PC-3 (cell line): ENCODE measurements around the gene GPRC5D. TPM values are rescaled to one million over a fixed set of nuclear protein-coding genes. Genes with fewer than 3 reads are reported as not detected.

Experiments
- ATAC-seq: fragments of 200-7000 bp; cut with Tn5 transposase; 2 replicates; pipeline ENCODE4 v1.9.1; 2020; ENCODE audit warnings: mild to moderate bottlenecking, moderate library complexity
- BruUV-seq: library from RNA; stranded (reverse); fragments of 400-500 nt; replicated peaks from 2 replicates; lab custom pipeline; 2021; lab: Mats Ljungman, UMichigan
- CTCF ChIA-PET: fragments of 300-600 bp; sonication (Branson Sonifier 250); formaldehyde crosslinking; loops from one replicate; lab custom pipeline; 2022; ENCODE audit warnings: antibody characterized with exemption; lab: Charles Lee
- POLR2A ChIA-PET: fragments of 300-600 bp; sonication (Branson Sonifier 250); formaldehyde crosslinking; loops from one replicate; lab custom pipeline; 2022; ENCODE audit warnings: antibody characterized with exemption; ENCODE audit not compliant: unreplicated experiment; lab: Charles Lee
- DNase-seq: peaks from one replicate; pipeline ENCODE4 v3.0.0-alpha.2; 2015
- H2AFZ ChIP-seq: fragments of 300-600 bp; sonication (generic); 2 replicates; pipeline ENCODE4 v1.6.0; 2016; ENCODE audit warnings: antibody characterized with exemption, low read length
- H3F3A ChIP-seq: fragments of 300-600 bp; sonication (generic); one replicate; pipeline ENCODE4 v1.6.0; 2017; ENCODE audit warnings: antibody characterized with exemption, low read length, control low read depth, mild to moderate bottlenecking; ENCODE audit not compliant: unreplicated experiment
- H3K27ac ChIP-seq: fragments of 300-600 bp; sonication (generic); 2 replicates; pipeline ENCODE4 v1.5.1; 2016; ENCODE audit warnings: mild to moderate bottlenecking, low read length
- H3K27me3 ChIP-seq: fragments of 300-600 bp; sonication (generic); 2 replicates; pipeline ENCODE4 v1.6.1; 2016; ENCODE audit warnings: low read length, mixed read lengths
- H3K36me3 ChIP-seq: fragments of 300-600 bp; sonication (generic); 2 replicates; pipeline ENCODE4 v1.6.1; 2016; ENCODE audit warnings: low read depth, mixed run types, low read length, mixed read lengths
- H3K4me1 ChIP-seq: fragments of 300-600 bp; sonication (generic); 2 replicates; pipeline ENCODE4 v1.5.1; 2016; ENCODE audit warnings: low read length; ENCODE audit not compliant: insufficient read depth
- H3K4me2 ChIP-seq: fragments of 300-600 bp; sonication (generic); 2 replicates; pipeline ENCODE4 v1.6.0; 2016; ENCODE audit warnings: low read length
- H3K4me3 ChIP-seq: fragments of 300-600 bp; sonication (generic); 2 replicates; pipeline ENCODE4 v1.5.1; 2016; ENCODE audit warnings: mild to moderate bottlenecking, low read length, mixed read lengths
- H3K79me2 ChIP-seq: fragments of 300-600 bp; sonication (generic); 2 replicates; pipeline ENCODE4 v1.6.1; 2017; ENCODE audit warnings: low read length, mixed read lengths
- H3K9ac ChIP-seq: fragments of 300-600 bp; sonication (generic); 2 replicates; pipeline ENCODE4 v1.6.0; 2016; ENCODE audit warnings: mild to moderate bottlenecking, low read length
- H3K9me2 ChIP-seq: fragments of 300-600 bp; sonication (generic); replicated peaks from 2 replicates; pipeline ENCODE4 v1.6.1; 2016; ENCODE audit warnings: mixed run types, low read length, mixed read lengths
- H3K9me3 ChIP-seq: fragments of 300-600 bp; sonication (generic); 2 replicates; pipeline ENCODE4 v1.6.1; 2016; ENCODE audit warnings: low read length, mixed read lengths
- H4K20me1 ChIP-seq: fragments of 300-600 bp; sonication (generic); 2 replicates; pipeline ENCODE4 v1.6.1; 2016; ENCODE audit warnings: low read length, mixed read lengths
- EZH2 ChIP-seq: fragments of 300-600 bp; sonication (generic); IDR thresholded peaks from one replicate; pipeline ENCODE4 v1.6.1; 2017; ENCODE audit warnings: antibody characterized with exemption, mild to moderate bottlenecking, low read length; ENCODE audit not compliant: unreplicated experiment
- EZH2phosphoT487 ChIP-seq: fragments of 300-600 bp; sonication (generic); IDR thresholded peaks from 2 replicates; pipeline ENCODE4 v1.6.1; 2018; ENCODE audit warnings: mild to moderate bottlenecking, antibody characterized with exemption, low read length, borderline replicate concordance
- intact Hi-C: fragments of 100-400 bp; cut with micrococcal nuclease; formaldehyde crosslinking; loops from 2 replicates; pipeline ENCODE4 v1.9.0; 2023
- total RNA-seq: library from RNA; depleted of rRNA; stranded (reverse); fragments of >200 nt; gene quantifications from 2 replicates; pipeline ENCODE4 v1.2.3, GENCODE V29; 2014
- TF ChIP-seq, protein P1 (sequence below): fragments of 300-600 bp; sonication (generic); conservative IDR thresholded peaks from 2 replicates; pipeline ENCODE4 v1.5.1; 2017; ENCODE audit warnings: antibody characterized with exemption, low read depth, mild to moderate bottlenecking, low read length

GPRC5D gene
- total RNA-seq, 1 experiment from 2014 or later = not detected

DNA sequence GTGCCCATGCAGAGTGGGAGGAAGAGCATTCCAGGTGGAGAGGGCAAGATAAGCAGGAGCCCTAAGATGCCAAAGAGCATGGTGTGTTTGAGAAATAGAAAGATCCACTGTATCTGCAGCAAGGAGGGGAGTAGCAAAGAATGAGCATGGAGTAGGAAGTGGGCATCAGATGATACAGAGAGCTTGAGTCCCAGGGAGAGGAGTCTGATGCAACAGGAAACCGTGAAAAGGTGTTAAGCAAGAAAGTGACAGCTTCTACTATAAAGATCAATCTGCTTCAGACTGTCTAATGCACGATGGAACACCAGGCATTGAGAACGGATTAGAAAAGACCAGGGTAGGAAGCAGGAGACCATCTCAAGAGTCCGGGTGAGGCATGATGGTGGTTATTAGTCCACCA is 12.3 kb upstream of the GPRC5D start:
- no peak overlapping the region for H2AFZ ChIP-seq
- H3K4me3 ChIP-seq = no peak overlapping the region
- H3K9ac ChIP-seq = no peak overlapping the region
- H3K9me3 ChIP-seq = no peaks in the 10 kb centered on the region
- intact Hi-C loops = no loop called here
- no peaks in the 10 kb centered on the region for H3K36me3 ChIP-seq
- ChIA-PET CTCF (no interaction called here), POLR2A (no interaction called here)
- no peaks in the 10 kb centered on the region for H3K4me1 ChIP-seq
- TF ChIP-seq EZH2phosphoT487 (no peak), EZH2 (no peak)
- no peaks in the 10 kb centered on the region for H3K27me3 ChIP-seq
- H4K20me1 ChIP-seq = no peaks in the 10 kb centered on the region
- H3K4me2 ChIP-seq = no peak overlapping the region
- H3K27ac ChIP-seq = no peak overlapping the region
- H3K9me2 ChIP-seq = no peaks in the 10 kb centered on the region
- no peaks in the 10 kb centered on the region for H3F3A ChIP-seq
- ATAC-seq (no peak), DNase-seq (no peak)
- BruUV-seq = no TSS peak
- no peaks in the 10 kb centered on the region for H3K79me2 ChIP-seq

GRCh38 chr12:12960639-12961209 is 8.8 kb upstream of the GPRC5D start:
- Histone ChIP-seq H3K27ac (no peak overlapping the region), H3K9me3 (no peaks in the 10 kb centered on the region), H4K20me1 (no peaks in the 10 kb centered on the region), H2AFZ (no peak overlapping the region), H3K9ac (no peak overlapping the region), H3K4me3 (no peak overlapping the region), H3K79me2 (no peaks in the 10 kb centered on the region), H3K9me2 (no peaks in the 10 kb centered on the region), H3K4me1 (no peaks in the 10 kb centered on the region), H3K27me3 (no peaks in the 10 kb centered on the region), H3K4me2 (no peak overlapping the region), H3F3A (no peaks in the 10 kb centered on the region), H3K36me3 (no peaks in the 10 kb centered on the region)
- no TSS peak for BruUV-seq
- POLR2A ChIA-PET = no interaction called here
- intact Hi-C loops = no loop called here
- no peak for DNase-seq
- CTCF ChIA-PET = no interaction called here
- ATAC-seq = no peak
- TF ChIP-seq, protein P1, sequence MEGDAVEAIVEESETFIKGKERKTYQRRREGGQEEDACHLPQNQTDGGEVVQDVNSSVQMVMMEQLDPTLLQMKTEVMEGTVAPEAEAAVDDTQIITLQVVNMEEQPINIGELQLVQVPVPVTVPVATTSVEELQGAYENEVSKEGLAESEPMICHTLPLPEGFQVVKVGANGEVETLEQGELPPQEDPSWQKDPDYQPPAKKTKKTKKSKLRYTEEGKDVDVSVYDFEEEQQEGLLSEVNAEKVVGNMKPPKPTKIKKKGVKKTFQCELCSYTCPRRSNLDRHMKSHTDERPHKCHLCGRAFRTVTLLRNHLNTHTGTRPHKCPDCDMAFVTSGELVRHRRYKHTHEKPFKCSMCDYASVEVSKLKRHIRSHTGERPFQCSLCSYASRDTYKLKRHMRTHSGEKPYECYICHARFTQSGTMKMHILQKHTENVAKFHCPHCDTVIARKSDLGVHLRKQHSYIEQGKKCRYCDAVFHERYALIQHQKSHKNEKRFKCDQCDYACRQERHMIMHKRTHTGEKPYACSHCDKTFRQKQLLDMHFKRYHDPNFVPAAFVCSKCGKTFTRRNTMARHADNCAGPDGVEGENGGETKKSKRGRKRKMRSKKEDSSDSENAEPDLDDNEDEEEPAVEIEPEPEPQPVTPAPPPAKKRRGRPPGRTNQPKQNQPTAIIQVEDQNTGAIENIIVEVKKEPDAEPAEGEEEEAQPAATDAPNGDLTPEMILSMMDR = no peak
- no peak for TF ChIP-seq EZH2phosphoT487
- no peak for TF ChIP-seq EZH2

DNA sequence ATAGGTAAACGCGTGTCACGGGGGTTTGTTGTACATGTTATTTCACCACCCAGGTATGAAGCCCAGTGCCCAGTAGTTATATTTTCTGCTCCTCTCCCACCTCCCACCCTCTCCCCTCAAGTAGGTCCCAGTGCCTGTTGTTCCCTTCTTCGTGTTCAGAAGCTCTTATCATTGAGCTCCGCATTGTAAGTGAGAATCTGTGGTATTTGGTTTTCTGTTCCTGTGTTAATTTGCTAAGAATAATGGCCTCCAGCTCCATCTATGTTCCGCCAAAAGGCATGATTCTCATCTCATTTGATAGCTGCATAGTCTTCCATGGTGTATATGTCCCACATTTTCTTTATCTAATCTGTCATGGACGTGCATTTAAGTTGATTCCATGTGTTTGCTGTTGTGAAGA is 6.9 kb upstream of the GPRC5D start:
- no TSS peak for BruUV-seq
- no peak overlapping the region for H3K27ac ChIP-seq
- H2AFZ ChIP-seq = no peak overlapping the region
- H3K4me2 ChIP-seq = no peak overlapping the region
- no peak for ATAC-seq
- no peaks in the 10 kb centered on the region for H3K36me3 ChIP-seq
- intact Hi-C loops = no loop called here
- no peaks in the 10 kb centered on the region for H3K4me1 ChIP-seq
- TF ChIP-seq, protein P1 = no peak
- TF ChIP-seq EZH2 (no peak), EZH2phosphoT487 (no peak)
- no peak for DNase-seq
- no peaks in the 10 kb centered on the region for H3K79me2 ChIP-seq
- no peaks in the 10 kb centered on the region for H3K9me3 ChIP-seq
- H3K9ac ChIP-seq = no peak overlapping the region
- ChIA-PET POLR2A (no interaction called here), CTCF (no interaction called here)
- H4K20me1 ChIP-seq = no peaks in the 10 kb centered on the region
- no peaks in the 10 kb centered on the region for H3F3A ChIP-seq
- no peak overlapping the region for H3K4me3 ChIP-seq
- no peaks in the 10 kb centered on the region for H3K27me3 ChIP-seq
- no peaks in the 10 kb centered on the region for H3K9me2 ChIP-seq
